Mesenchymal stem cell (in vitro differentiated cells and primary cell): ENCODE results near the gene INPP5D.

ENCODE experiments used
- DNase-seq: peaks from one replicate; pipeline ENCODE4 v3.0.0-alpha.2; 2013
- H2AFZ ChIP-seq: one replicate; pipeline ENCODE4 v1.6.1; 2013; ENCODE audit warnings: low read depth, mild to moderate bottlenecking, control low read depth, inconsistent platforms, low read length, moderate library complexity
- H2AK5ac ChIP-seq: 2 replicates; pipeline ENCODE4 v1.6.1; 2013; ENCODE audit warnings: low read length, moderate library complexity, mild to moderate bottlenecking, inconsistent platforms; ENCODE audit not compliant: severe bottlenecking
- H2BK120ac ChIP-seq: one replicate; pipeline ENCODE4 v1.6.1; 2013; ENCODE audit warnings: low read depth, mild to moderate bottlenecking, inconsistent platforms, low read length, moderate library complexity
- H2BK12ac ChIP-seq, 2 experiments: one replicate each; pipeline ENCODE4 v1.6.1; 2013; ENCODE audit warnings: inconsistent platforms in 2 of 2, low read length in 2 of 2, mild to moderate bottlenecking in 2 of 2, moderate library complexity in 2 of 2, control low read depth in 1 of 2
- H2BK15ac ChIP-seq: one replicate; pipeline ENCODE4 v1.6.1; 2013; ENCODE audit warnings: mild to moderate bottlenecking, low read depth, inconsistent platforms; ENCODE audit not compliant: poor library complexity, severe bottlenecking
- H2BK5ac ChIP-seq: 2 replicates; pipeline ENCODE4 v1.6.1; 2013; ENCODE audit warnings: low read depth, mild to moderate bottlenecking, low read length, control low read depth, inconsistent platforms; ENCODE audit not compliant: poor library complexity, severe bottlenecking
- H3K14ac ChIP-seq, 2 experiments: one replicate each; pipeline ENCODE4 v1.6.1; 2013; ENCODE audit warnings: inconsistent platforms in 2 of 2, low read length in 2 of 2, control low read depth in 1 of 2, mild to moderate bottlenecking in 1 of 2, moderate library complexity in 1 of 2
- H3K18ac ChIP-seq, 2 experiments: one replicate each; pipeline ENCODE4 v1.6.1; 2013; ENCODE audit warnings: inconsistent platforms in 2 of 2, low read length in 2 of 2, control low read depth in 1 of 2, low read depth in 1 of 2, mild to moderate bottlenecking in 1 of 2
- H3K23ac ChIP-seq, 2 experiments: one replicate each; pipeline ENCODE4 v1.6.1; 2013; ENCODE audit warnings: inconsistent platforms in 2 of 2, low read length in 2 of 2, mild to moderate bottlenecking in 2 of 2, moderate library complexity in 2 of 2, control low read depth in 1 of 2
- H3K27ac ChIP-seq: 2 replicates; pipeline ENCODE4 v1.5.1; 2013; ENCODE audit warnings: mild to moderate bottlenecking, moderate library complexity, low read length, control low read depth, inconsistent platforms; ENCODE audit not compliant: poor library complexity, severe bottlenecking
- H3K27me3 ChIP-seq, 2 experiments: 2 replicates each; pipeline versions ENCODE4 v1.6.1 to v1.7.0; 2013; ENCODE audit warnings: low read length in 2 of 2, mild to moderate bottlenecking in 2 of 2, moderate library complexity in 2 of 2, control low read depth in 1 of 2, inconsistent platforms in 1 of 2; ENCODE audit not compliant: control insufficient read depth in 1 of 2, insufficient read depth in 1 of 2
- H3K36me3 ChIP-seq, 2 experiments: 2 replicates each; pipeline versions ENCODE4 v1.6.1 to v1.7.0; 2013; ENCODE audit warnings: low read length in 2 of 2, control low read depth in 1 of 2, inconsistent platforms in 1 of 2, low read depth in 1 of 2, mild to moderate bottlenecking in 1 of 2; ENCODE audit not compliant: insufficient read depth in 2 of 2, control insufficient read depth in 1 of 2
- H3K4ac ChIP-seq, 2 experiments: one replicate each; pipeline ENCODE4 v1.6.1; 2013; ENCODE audit warnings: inconsistent platforms in 2 of 2, low read length in 2 of 2, mild to moderate bottlenecking in 2 of 2, moderate library complexity in 2 of 2, control low read depth in 1 of 2, low read depth in 1 of 2
- H3K4me1 ChIP-seq: 2 replicates; pipeline ENCODE4 v1.6.1; 2013; ENCODE audit warnings: low read depth, low read length, control low read depth; ENCODE audit not compliant: control insufficient read depth, insufficient read depth
- H3K4me2 ChIP-seq: 2 replicates; pipeline ENCODE4 v1.6.1; 2013; ENCODE audit warnings: low read length, mild to moderate bottlenecking, inconsistent platforms; ENCODE audit not compliant: poor library complexity, severe bottlenecking
- H3K4me3 ChIP-seq, 2 experiments: 2 replicates each; pipeline versions ENCODE4 v1.5.1 to v1.7.0; 2013; ENCODE audit warnings: low read length in 2 of 2, mild to moderate bottlenecking in 2 of 2, control low read depth in 1 of 2, low read depth in 1 of 2; ENCODE audit not compliant: insufficient read depth in 1 of 2
- H3K79me1 ChIP-seq: replicated peaks from 2 replicates; pipeline ENCODE4 v1.6.1; 2013; ENCODE audit warnings: mild to moderate bottlenecking, control low read depth, low read length, inconsistent platforms; ENCODE audit not compliant: poor library complexity, severe bottlenecking
- H3K9ac ChIP-seq: 2 replicates; pipeline ENCODE4 v1.7.0; 2013; ENCODE audit warnings: mild to moderate bottlenecking, low read length, moderate library complexity
- H3K9me3 ChIP-seq: 2 replicates; pipeline ENCODE4 v1.7.0; 2013; ENCODE audit warnings: mild to moderate bottlenecking, low read length; ENCODE audit not compliant: control insufficient read depth
- H4K8ac ChIP-seq: one replicate; pipeline ENCODE4 v1.6.1; 2013; ENCODE audit warnings: inconsistent platforms, mild to moderate bottlenecking, low read length, moderate library complexity
- H4K91ac ChIP-seq: one replicate; pipeline ENCODE4 v1.6.1; 2013; ENCODE audit warnings: mild to moderate bottlenecking, low read length, inconsistent platforms
- WGBS: methylation state at CpG from one replicate; pipeline ENCODE4 v1.1.7; 2013; ENCODE audit warnings: mixed read lengths; 5-methylcytosine and 5-hydroxymethylcytosine counted together

Gene INPP5D

GRCh38 chr2:233161730-233162129 lies 101.6 kb downstream of the INPP5D start:
- Histone ChIP-seq H4K8ac (no peak overlapping the region), H3K79me1 (no peaks in the 10 kb centered on the region), H3K36me3 (peaks cover 0 to 3% of the 10 kb centered on the region in 2 experiments), H3K14ac (no peak overlapping the region), H3K4me2 (no peak overlapping the region), H3K9me3 (no peaks in the 10 kb centered on the region), H3K4ac (no peak overlapping the region), H3K18ac (no peak overlapping the region), H2BK15ac (no peak overlapping the region), H3K27ac (no peak overlapping the region), H4K91ac (no peak overlapping the region), H3K27me3 (peaks cover 0 to 35% of the 10 kb centered on the region in 2 experiments), H3K9ac (no peak overlapping the region), H2BK5ac (no peak overlapping the region), H2AK5ac (no peak overlapping the region), H3K4me3 (no peak overlapping the region), H2BK12ac (no peak overlapping the region), H2AFZ (no peak overlapping the region), H2BK120ac (no peak overlapping the region), H3K4me1 (peaks cover 6% of the 10 kb centered on the region), H3K23ac (no peak overlapping the region)
- WGBS: 91% methylated on average over 9 of the region's 11 CpGs
- DNase-seq: no peak

- Histone ChIP-seq H3K18ac (no peak overlapping the region), H3K4me3 (no peak overlapping the region), H2AK5ac (no peak overlapping the region), H3K27me3 (peaks cover 0 to 33% of the 10 kb centered on the region in 2 experiments), H3K79me1 (no peaks in the 10 kb centered on the region), H3K27ac (no peak overlapping the region), H3K4me1 (peaks cover 6% of the 10 kb centered on the region), H2BK120ac (no peak overlapping the region), H2BK15ac (no peak overlapping the region), H3K14ac (no peak overlapping the region), H2BK5ac (no peak overlapping the region), H3K4ac (no peak overlapping the region), H3K4me2 (no peak overlapping the region), H3K9ac (no peak overlapping the region), H2BK12ac (no peak overlapping the region), H2AFZ (no peak overlapping the region), H3K23ac (no peak overlapping the region), H4K91ac (no peak overlapping the region), H3K36me3 (peaks cover 0 to 3% of the 10 kb centered on the region in 2 experiments), H4K8ac (no peak overlapping the region), H3K9me3 (no peaks in the 10 kb centered on the region)
- WGBS: 89% methylated on average over 8 of the region's 8 CpGs
- no peak for DNase-seq
Observed at GRCh38 chr2:233162770-233163169, 102.6 kb downstream of the INPP5D start.

- no peak overlapping the region for H2AK5ac ChIP-seq
- no peak overlapping the region for H2AFZ ChIP-seq
- no peak overlapping the region for H3K4me3 ChIP-seq
- 88% methylated on average over 18 of the region's 18 CpGs for WGBS
- no peak overlapping the region for H4K91ac ChIP-seq
- no peak overlapping the region for H3K23ac ChIP-seq
- H2BK120ac ChIP-seq: no peak overlapping the region
- no peak for DNase-seq
- H3K4ac ChIP-seq: no peak overlapping the region
- no peak overlapping the region for H4K8ac ChIP-seq
- H3K4me1 ChIP-seq: peaks cover 6% of the 10 kb centered on the region
- no peaks in the 10 kb centered on the region for H3K9me3 ChIP-seq
- H2BK5ac ChIP-seq: no peak overlapping the region
- no peak overlapping the region for H3K9ac ChIP-seq
- no peaks in the 10 kb centered on the region for H3K79me1 ChIP-seq
- no peak overlapping the region for H3K14ac ChIP-seq
- H3K4me2 ChIP-seq: no peak overlapping the region
- H3K27ac ChIP-seq: no peak overlapping the region
- no peak overlapping the region for H2BK15ac ChIP-seq
- no peak overlapping the region for H3K18ac ChIP-seq
- peaks cover 0 to 3% of the 10 kb centered on the region in 2 experiments for H3K36me3 ChIP-seq
- peaks cover 0 to 35% of the 10 kb centered on the region in 2 experiments for H3K27me3 ChIP-seq
- H2BK12ac ChIP-seq: no peak overlapping the region
Observed at GRCh38 chr2:233163486-233164103, 103.5 kb downstream of the INPP5D start.

- Histone ChIP-seq H2AK5ac (no peak overlapping the region), H3K4me1 (peaks cover 6% of the 10 kb centered on the region), H4K8ac (no peak overlapping the region), H2BK5ac (no peak overlapping the region), H3K4ac (no peak overlapping the region), H2BK12ac (no peak overlapping the region), H2BK120ac (no peak overlapping the region), H3K36me3 (no peaks in the 10 kb centered on the region), H3K18ac (no peak overlapping the region), H3K79me1 (no peaks in the 10 kb centered on the region), H3K4me2 (no peak overlapping the region), H3K14ac (no peak overlapping the region), H3K23ac (no peak overlapping the region), H3K9me3 (no peaks in the 10 kb centered on the region), H3K4me3 (no peak overlapping the region), H3K9ac (no peak overlapping the region), H3K27ac (no peak overlapping the region), H4K91ac (no peak overlapping the region), H2AFZ (no peak overlapping the region), H3K27me3 (peaks cover 0 to 41% of the 10 kb centered on the region in 2 experiments), H2BK15ac (no peak overlapping the region)
- WGBS: 90% methylated on average over 17 of the region's 17 CpGs
- DNase-seq: no peak
Observed at GRCh38 chr2:233164128-233164635, 104.0 kb downstream of the INPP5D start.
